ENCODE results near the gene SLC6A18. TPM values are rescaled to one million over a fixed set of nuclear protein-coding genes. Genes with fewer than 3 reads are reported as not detected.

The SLC6A18 gene
- total RNA-seq, 1 donor from 2014 or later, result not detected

DNA sequence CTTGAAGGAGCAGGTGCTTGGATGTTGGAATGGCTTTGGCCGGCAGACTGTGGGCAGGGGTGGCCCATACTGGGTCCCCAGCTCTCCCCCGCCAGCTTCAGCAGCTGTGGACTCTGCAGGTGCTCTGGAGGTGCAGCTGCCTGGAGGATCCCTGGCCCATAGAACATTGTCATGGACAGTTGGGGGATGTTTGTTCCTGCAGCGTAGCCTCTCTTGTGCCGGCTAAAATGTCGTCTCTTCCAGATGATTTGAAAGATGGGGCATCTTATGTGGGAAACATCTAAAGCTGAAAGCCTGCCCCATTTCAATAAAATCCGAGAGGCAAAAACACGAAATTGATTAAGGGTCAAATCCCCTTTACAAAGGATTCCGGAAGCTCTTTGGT, 37.2 kb upstream of the SLC6A18 start:
- Mint-ChIP-seq H3K4me3 (ENCODE audit: unreplicated experiment) (no peak overlapping the region), H3K27me3 (ENCODE audit: low read depth, unreplicated experiment) (peaks cover 41% of the 10 kb centered on the region), H3K36me3 (ENCODE audit: low read depth, unreplicated experiment) (no peaks in the 10 kb centered on the region), H3K27ac (ENCODE audit: unreplicated experiment) (no peak overlapping the region), H3K4me1 (ENCODE audit: low read depth, unreplicated experiment) (no peaks in the 10 kb centered on the region), H3K9me3 (ENCODE audit: unreplicated experiment) (no peaks in the 10 kb centered on the region)
- no peaks in the 10 kb centered on the region for H3K36me3 ChIP-seq (ENCODE audit: insufficient read depth, low read length)
- no peak overlapping the region for H2AFZ ChIP-seq (ENCODE audit: low read depth, low read length)
- H4K20me1 ChIP-seq (ENCODE audit: insufficient read depth, low read length), result no peaks in the 10 kb centered on the region
- no peak overlapping the region for H3K4me2 ChIP-seq (ENCODE audit: low read length)
- no peak overlapping the region for H3K27ac ChIP-seq (ENCODE audit: low read depth, low read length)
- H3K27me3 ChIP-seq (ENCODE audit: insufficient read depth, low read length), result peaks cover 5% of the 10 kb centered on the region
- no peak for TF ChIP-seq EZH2 (IDR thresholded peaks at IDR 0.05; ENCODE audit: insufficient read depth, low read length)
- H3K79me2 ChIP-seq (ENCODE audit: insufficient read depth, low read length), result no peaks in the 10 kb centered on the region
- H3K4me1 ChIP-seq (ENCODE audit: insufficient read depth, low read length), result no peaks in the 10 kb centered on the region
- no peak overlapping the region for H3K9ac ChIP-seq (ENCODE audit: low read length)
- FAIRE-seq (no peak), DNase-seq (ENCODE audit: low read depth) (no peak)
- H3K4me3 ChIP-seq (ENCODE audit: insufficient read depth, low read depth, low read length), result no peak overlapping the region
- H3K9me3 ChIP-seq (ENCODE audit: insufficient read depth, low read depth, low read length), result no peaks in the 10 kb centered on the region

DNA sequence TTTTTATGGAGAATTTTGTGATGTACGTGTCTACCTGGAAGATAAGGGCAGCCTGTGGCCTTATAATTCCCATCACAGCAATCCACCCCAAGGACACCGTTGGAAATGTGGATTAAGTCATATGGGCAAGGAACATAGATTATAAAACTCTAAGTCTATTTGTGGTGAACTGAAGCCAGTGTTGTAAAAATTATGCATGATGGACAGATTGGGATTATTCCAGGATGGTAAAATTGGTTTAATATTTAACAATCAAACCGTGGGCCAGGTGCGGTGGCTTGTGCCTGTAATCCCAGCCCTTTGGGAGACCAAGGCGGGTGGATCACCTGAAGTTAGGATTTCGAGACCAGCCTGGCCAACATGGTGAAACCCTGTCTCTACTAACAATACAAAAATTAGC, 36.7 kb upstream of the SLC6A18 start:
- H3K36me3 Mint-ChIP-seq (ENCODE audit: low read depth, unreplicated experiment), result no peaks in the 10 kb centered on the region
- H3K27ac Mint-ChIP-seq (ENCODE audit: unreplicated experiment), result no peak overlapping the region
- DNase-seq (ENCODE audit: low read depth) (no peak), FAIRE-seq (no peak)
- H3K27me3 ChIP-seq (ENCODE audit: insufficient read depth, low read length), result peaks cover 5% of the 10 kb centered on the region
- no peaks in the 10 kb centered on the region for H3K9me3 ChIP-seq (ENCODE audit: insufficient read depth, low read depth, low read length)
- H3K4me3 ChIP-seq (ENCODE audit: insufficient read depth, low read depth, low read length), result no peak overlapping the region
- TF ChIP-seq, protein P1, sequence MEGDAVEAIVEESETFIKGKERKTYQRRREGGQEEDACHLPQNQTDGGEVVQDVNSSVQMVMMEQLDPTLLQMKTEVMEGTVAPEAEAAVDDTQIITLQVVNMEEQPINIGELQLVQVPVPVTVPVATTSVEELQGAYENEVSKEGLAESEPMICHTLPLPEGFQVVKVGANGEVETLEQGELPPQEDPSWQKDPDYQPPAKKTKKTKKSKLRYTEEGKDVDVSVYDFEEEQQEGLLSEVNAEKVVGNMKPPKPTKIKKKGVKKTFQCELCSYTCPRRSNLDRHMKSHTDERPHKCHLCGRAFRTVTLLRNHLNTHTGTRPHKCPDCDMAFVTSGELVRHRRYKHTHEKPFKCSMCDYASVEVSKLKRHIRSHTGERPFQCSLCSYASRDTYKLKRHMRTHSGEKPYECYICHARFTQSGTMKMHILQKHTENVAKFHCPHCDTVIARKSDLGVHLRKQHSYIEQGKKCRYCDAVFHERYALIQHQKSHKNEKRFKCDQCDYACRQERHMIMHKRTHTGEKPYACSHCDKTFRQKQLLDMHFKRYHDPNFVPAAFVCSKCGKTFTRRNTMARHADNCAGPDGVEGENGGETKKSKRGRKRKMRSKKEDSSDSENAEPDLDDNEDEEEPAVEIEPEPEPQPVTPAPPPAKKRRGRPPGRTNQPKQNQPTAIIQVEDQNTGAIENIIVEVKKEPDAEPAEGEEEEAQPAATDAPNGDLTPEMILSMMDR (IDR thresholded peaks at IDR 0.05; ENCODE audit: insufficient read depth, low read depth, low read length), result no peak
- no peak for TF ChIP-seq EZH2 (IDR thresholded peaks at IDR 0.05; ENCODE audit: insufficient read depth, low read length)
- H3K79me2 ChIP-seq (ENCODE audit: insufficient read depth, low read length), result no peaks in the 10 kb centered on the region
- no peak overlapping the region for H3K4me3 Mint-ChIP-seq (ENCODE audit: unreplicated experiment)
- H3K36me3 ChIP-seq (ENCODE audit: insufficient read depth, low read length), result no peaks in the 10 kb centered on the region
- H3K9ac ChIP-seq (ENCODE audit: low read length), result no peak overlapping the region
- no peak overlapping the region for H3K27ac ChIP-seq (ENCODE audit: low read depth, low read length)
- no peaks in the 10 kb centered on the region for H3K9me3 Mint-ChIP-seq (ENCODE audit: unreplicated experiment)
- H3K4me2 ChIP-seq (ENCODE audit: low read length), result no peak overlapping the region
- H2AFZ ChIP-seq (ENCODE audit: low read depth, low read length), result no peak overlapping the region
- H3K27me3 Mint-ChIP-seq (ENCODE audit: low read depth, unreplicated experiment), result peaks cover 44% of the 10 kb centered on the region
- no peaks in the 10 kb centered on the region for H3K4me1 Mint-ChIP-seq (ENCODE audit: low read depth, unreplicated experiment)
- no peaks in the 10 kb centered on the region for H4K20me1 ChIP-seq (ENCODE audit: insufficient read depth, low read length)
- H3K4me1 ChIP-seq (ENCODE audit: insufficient read depth, low read length), result no peaks in the 10 kb centered on the region

GRCh38 chr5:1189269-1189668, 35.9 kb upstream of the SLC6A18 start:
- DNase-seq (ENCODE audit: low read depth), result no peak
- no peaks in the 10 kb centered on the region for H3K4me1 ChIP-seq (ENCODE audit: insufficient read depth, low read length)
- H3K4me2 ChIP-seq (ENCODE audit: low read length), result no peak overlapping the region
- H3K27ac Mint-ChIP-seq (ENCODE audit: unreplicated experiment), result no peak overlapping the region
- H3K36me3 ChIP-seq (ENCODE audit: insufficient read depth, low read length), result no peaks in the 10 kb centered on the region
- no peak overlapping the region for H2AFZ ChIP-seq (ENCODE audit: low read depth, low read length)
- H4K20me1 ChIP-seq (ENCODE audit: insufficient read depth, low read length), result no peaks in the 10 kb centered on the region
- H3K27ac ChIP-seq (ENCODE audit: low read depth, low read length), result no peak overlapping the region
- peaks cover 47% of the 10 kb centered on the region for H3K27me3 Mint-ChIP-seq (ENCODE audit: low read depth, unreplicated experiment)
- no peaks in the 10 kb centered on the region for H3K9me3 Mint-ChIP-seq (ENCODE audit: unreplicated experiment)
- no peak overlapping the region for H3K4me3 Mint-ChIP-seq (ENCODE audit: unreplicated experiment)
- TF ChIP-seq EZH2 (IDR thresholded peaks at IDR 0.05; ENCODE audit: insufficient read depth, low read length), result no peak
- TF ChIP-seq, protein P1 (IDR thresholded peaks at IDR 0.05; ENCODE audit: insufficient read depth, low read depth, low read length), result no peak
- no peaks in the 10 kb centered on the region for H3K79me2 ChIP-seq (ENCODE audit: insufficient read depth, low read length)
- no peak overlapping the region for H3K4me3 ChIP-seq (ENCODE audit: insufficient read depth, low read depth, low read length)
- no peaks in the 10 kb centered on the region for H3K9me3 ChIP-seq (ENCODE audit: insufficient read depth, low read depth, low read length)
- peaks cover 5% of the 10 kb centered on the region for H3K27me3 ChIP-seq (ENCODE audit: insufficient read depth, low read length)
- FAIRE-seq, result no peak
- no peak overlapping the region for H3K9ac ChIP-seq (ENCODE audit: low read length)
- H3K4me1 Mint-ChIP-seq (ENCODE audit: low read depth, unreplicated experiment), result no peaks in the 10 kb centered on the region
- H3K36me3 Mint-ChIP-seq (ENCODE audit: low read depth, unreplicated experiment), result no peaks in the 10 kb centered on the region
